ENCODE measurements around the gene ZBTB21.
"Not testable (repeated sequence)": the region's sequence is repeated elsewhere in the genome, so short reads cannot be mapped to it uniquely, and the experiment has no call there.

The ZBTB21 gene

DNA sequence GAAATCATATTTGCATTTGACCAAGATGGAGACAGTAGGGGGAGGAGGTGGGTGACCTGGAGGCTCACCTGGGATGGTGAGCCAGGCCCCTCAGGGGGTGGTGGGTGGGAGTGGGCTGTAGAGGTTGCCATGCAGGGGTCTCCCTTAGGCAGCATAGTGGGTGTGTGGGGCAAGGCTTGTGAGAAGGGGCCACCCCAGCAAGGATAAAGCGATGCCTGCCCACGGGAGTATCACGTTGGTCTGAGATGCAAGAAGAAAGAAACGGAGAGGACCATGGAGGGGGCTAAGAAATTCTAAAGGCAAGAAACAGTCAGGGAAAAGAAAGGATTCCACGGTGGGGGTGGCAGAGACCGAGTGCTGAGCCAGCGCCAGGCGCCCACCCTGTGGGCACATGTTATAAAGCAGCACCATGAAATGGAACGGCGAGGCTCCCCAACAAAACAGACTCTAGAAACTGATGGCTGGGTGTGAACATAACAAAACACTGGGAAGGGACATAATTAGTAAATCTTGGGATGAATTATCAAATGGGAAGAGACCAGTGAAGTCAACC lies 44.6 kb downstream of the ZBTB21 start:
- DNase-seq, result no peak

DNA sequence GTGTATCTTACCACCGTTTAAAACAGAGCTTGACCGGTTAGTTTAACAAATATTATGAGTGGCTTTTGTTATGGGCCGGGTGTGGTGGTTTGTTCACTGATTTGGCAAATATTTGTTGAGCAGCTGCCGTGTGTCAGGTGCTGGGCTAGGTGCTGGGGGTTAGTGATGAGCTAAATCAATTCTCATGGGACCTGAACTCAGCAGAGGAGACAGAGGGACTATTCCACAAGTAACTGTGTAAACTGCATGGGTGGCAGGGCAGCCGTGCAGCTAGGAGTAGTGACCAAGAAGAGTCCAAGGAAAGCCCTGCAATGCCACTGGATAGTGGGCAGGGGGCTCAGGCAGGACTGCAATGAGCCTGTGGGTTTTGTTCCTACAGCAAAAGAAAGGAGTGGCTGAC lies 45.1 kb downstream of the ZBTB21 start:
- DNase-seq, result no peak

DNA sequence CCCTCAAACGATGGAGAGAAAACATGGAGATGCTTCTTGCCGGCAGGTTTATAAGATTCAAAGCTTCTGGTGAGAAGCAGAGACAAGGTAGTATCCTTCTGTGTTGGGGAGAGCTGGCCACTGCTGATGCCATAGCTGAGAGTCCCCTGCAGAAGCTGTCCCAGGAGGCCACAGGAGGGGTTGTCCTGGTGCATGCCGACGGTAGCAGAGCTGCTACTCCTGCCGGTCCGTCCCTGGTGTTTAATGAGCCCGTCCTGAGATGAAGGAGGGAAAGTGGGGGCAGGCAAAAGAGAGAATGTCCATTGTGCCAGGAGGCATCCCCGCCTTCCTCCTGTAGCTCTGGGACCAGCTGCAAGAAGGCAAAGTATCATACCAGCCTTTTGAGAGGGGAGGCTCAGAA lies 46.0 kb downstream of the ZBTB21 start:
- DNase-seq, result no peak

DNA sequence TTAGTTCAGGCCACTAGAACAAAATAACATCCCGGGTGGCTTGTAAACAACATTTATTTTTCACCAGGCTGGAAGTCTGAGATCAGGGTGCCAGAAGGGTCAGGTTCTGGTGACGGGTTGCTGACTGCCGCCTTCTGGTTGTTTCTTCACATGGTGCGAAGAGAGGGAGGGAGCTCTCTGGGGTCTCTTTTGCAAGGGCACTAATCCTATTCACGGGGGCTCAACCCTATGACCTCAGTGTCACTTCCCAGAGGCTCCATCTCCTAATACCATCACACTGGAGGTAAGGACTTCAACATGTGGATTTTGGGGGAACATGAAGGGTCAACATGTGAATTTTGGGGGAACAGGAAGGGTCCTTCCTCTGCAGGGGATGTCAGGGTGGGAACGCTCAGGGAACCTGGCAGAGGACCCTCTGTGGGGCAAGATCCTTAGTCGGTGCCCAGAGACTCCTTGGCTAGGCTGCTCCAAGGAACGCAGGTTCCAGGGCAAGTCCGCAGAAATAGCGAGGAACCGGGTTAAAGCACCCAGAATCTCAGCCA lies 47.7 kb downstream of the ZBTB21 start:
- no peak for DNase-seq

DNA sequence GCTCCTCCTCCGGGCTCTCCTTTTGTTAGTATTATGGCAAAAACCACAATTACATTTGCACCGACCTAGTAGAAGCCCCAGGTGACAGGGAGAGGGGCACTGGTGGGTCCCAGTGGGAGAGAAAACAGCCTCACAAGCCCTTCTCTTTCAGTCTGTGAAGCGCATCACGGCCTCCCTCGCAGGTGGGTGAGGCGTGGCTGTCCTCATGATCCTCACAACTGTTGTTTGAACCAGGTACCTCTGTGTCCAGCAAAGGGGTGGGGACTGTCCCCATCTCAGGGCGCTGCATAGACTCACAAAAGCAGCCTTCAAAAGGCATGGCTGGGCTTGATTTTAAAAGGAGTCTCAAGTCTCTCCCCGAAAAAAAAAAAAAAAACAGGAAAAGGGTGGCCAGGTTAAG lies 48.4 kb downstream of the ZBTB21 start:
- DNase-seq, result no peak

DNA sequence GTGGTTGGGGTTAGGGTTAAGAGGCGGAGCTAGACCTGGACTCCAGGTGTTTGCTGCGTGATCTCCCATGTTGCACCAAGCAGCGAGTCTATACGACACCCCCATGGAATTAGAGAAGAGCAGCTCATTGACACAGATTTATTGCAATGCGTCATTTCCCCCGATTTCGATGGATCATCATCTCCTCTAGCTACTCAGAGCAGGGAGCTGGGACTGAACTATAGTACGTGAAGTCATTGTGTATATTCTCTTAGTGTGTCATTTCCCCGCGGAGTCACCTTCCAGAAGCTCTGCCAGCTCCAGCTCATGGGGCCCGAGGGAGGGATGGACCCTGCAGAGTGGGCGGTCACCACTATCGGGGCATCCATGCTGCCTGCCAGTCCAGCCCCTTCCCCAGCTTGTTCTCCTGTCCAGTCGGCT lies 48.9 kb downstream of the ZBTB21 start:
- DNase-seq, result no peak

DNA sequence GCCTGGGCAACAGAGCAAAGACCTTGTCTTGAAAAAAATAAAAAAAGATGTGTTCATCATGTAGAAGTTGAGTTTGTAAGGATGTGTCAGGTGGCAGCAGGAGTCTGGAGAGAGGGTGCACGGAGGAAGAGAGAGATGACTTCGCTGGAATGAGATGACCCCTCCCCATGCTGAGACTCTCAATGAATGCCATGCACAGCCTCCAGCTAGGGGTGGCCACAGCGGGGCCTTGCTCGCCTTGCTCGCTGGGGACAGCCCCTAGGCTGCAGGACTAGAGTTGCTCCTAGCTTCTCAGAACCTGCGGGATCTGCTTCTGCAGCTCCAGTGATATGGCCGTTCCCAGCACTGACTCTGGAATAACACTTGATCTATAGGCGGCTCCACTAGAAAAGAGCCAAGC lies 49.8 kb downstream of the ZBTB21 start:
- DNase-seq, result no peak

DNA sequence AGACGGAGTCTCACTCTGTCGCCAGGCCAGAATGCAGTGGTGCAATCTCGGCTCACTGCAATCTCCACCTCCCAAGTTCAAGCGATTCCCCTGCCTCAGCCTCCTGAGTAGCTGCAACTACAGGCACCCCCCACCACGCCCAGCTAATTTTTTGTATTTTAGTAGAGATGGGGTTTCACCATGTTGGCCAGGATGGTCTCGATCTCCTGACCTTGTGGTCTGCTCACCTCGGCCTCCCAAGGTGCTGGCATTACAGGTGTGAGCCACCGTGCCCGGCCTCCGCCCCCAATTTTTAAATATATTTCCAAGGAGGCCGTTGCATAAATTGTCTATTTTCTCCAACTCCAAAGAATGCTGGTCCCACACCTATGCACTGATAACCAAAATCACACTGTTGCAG lies 50.5 kb downstream of the ZBTB21 start:
- not testable (repeated sequence) for DNase-seq

DNA sequence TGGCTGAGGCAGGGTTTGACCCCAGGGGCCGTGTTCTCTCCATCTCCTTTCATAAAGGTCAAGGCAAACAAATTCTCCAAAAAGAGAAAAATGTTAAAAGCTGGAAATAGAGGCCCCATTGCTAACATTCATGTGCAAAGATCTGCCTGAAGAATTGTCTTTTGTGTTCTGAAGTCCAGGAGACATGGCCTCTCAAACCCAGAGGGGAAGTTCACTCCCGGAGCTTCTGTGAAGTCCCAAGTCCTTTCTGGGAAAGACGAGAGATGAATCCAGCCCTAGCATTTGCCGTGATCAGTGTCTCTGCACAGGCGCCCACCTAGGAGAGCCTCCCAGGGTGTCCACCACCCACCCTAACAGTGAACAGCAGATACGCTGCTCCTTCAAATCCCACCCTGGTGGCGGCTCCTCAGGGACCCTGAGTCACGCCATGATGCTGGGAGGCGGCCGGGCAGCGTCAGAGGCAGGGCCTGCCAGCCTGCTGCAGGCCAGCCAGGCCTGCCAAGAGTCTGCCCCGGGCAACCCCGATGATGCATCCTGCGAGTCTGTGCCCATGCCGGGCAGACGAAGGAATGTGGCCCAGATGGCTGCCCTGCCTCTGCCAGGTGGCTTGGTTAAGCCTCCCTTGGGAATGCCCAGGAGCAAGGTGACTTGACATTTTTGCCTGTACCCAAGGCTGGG lies 51.1 kb downstream of the ZBTB21 start:
- no peak for DNase-seq

DNA sequence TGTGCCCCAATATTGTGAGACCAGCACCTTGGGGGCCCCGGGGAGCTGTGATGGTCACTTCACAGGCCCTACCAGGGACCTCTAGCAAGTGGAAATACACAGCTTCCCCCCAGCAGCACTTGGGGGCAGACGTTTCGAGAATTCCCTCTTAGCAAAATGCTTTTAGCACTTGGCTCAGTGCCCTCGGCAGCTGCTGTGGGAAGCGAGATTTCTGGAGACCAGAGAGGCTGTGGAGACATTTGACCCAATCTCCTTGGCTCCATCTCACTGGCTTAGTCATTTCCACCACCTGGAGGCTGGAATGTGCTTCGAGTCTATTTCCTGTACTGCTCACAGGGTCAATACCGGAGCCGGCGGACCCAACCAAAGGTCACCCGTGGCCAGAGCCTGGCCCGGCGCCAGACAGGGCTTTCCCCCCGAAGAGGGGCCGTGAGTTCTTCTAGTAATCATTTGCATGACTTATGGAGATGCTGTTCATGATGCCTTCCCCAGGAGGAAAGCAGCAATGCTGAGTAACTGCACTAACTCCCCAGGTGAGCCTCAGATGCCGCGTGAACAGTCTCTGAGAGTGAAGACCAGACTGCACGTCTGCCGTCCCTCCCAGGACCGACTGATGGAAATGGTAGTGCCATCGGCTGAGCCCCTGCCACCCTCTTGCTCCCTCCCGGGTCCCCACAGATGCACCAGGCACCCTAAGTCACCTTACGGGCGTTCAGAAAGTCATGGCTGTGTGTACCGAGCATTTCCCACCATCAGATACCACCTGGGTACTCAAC lies 52.0 kb downstream of the ZBTB21 start:
- no peak for DNase-seq

DNA sequence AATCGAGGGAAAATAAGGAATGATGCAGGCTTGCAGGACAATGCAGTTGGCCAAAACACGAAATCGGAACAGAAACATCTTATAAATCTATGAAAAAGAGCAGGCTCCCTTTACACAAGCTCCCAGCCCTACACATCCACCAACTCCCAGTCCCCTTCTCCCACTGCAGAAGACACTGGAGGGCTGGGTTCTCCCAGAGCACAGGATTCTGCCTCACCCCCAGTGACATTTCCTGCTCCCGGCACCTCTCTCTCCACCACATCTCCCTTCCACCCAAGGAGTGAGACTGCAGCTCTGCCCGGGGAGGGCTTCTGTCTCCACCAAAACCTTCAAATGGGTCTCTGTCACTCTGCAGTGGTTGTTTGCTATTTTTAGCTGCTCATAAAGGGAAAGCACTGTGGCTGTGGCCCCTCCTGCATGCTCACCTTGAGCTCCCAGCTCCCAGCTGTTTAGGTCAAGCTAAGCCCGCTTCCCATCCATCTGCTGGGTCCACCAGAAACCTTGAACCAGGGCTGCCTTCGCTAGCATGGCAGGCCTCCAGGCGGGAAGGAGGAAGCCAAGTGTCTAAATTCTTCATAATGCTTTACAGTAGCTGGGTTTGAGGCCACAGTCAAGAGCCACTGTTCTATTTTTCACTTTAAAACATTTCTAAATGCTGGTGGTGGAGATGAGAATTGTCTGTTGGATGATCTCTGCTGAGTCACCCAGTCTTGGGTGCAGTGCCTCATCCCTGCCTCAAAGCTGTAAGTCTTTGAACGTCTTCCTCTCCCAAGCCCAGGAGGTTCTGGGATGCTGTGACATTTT lies 53.0 kb downstream of the ZBTB21 start:
- no peak for DNase-seq

DNA sequence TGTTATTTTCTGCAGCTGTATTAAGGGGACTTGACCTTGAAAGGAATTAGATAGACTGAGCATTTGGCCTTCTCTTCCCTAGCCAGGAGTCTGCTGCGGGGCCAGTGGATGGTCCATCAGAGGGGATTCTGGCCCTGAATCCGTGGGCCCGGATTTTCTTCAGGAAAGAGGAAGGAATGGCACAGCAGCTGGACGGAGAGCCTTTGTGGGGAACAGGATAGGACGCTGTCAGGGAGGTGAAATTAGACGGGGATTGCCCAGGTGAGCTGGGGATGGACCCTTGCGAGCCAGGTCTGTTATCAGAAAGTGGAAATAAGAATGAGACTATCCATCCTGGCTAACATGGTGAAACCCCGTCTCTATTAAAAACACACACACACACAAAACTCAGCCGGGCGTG lies 54.6 kb downstream of the ZBTB21 start:
- no peak for DNase-seq

DNA sequence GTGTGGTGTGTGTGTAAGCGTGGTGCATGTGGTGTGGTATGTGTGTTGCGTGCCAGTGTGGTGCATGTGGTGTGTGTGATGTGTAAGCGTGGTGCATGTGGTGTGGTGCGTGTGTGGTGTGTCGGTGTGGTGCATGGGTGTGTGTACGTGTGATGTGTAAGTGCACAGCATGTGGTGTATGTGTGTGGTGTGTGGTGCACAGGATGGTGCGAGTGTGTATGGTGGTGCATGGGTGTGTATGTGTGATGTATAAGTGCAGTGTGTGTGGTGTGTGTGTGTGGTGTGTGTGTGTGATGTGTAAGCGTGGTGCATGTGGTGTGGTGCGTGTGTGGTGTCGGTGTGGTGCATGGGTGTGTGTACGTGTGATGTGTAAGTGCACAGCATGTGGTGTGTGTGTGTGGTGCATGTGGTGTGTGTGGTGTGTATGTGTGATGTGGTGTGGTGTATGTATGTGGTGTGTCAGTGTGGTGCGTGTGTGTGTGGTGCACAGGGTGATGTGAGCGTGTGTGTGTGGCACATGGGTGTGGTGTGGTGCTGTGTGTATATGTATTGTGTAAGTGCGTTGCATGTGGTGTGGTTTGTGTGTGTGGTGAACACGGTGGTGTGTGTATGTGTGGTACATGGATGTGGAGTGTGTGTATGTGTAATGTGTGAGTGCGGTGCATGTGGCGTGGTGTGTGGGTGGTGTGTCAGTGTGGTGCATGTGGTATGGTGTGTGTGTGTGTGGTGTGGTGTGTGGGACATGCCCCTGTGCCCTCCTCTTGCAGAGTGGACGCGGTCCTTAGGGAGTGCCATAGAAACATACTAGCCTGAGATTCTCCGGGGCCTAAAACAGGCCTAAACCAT lies 55.3 kb downstream of the ZBTB21 start:
- DNase-seq, result no peak

DNA sequence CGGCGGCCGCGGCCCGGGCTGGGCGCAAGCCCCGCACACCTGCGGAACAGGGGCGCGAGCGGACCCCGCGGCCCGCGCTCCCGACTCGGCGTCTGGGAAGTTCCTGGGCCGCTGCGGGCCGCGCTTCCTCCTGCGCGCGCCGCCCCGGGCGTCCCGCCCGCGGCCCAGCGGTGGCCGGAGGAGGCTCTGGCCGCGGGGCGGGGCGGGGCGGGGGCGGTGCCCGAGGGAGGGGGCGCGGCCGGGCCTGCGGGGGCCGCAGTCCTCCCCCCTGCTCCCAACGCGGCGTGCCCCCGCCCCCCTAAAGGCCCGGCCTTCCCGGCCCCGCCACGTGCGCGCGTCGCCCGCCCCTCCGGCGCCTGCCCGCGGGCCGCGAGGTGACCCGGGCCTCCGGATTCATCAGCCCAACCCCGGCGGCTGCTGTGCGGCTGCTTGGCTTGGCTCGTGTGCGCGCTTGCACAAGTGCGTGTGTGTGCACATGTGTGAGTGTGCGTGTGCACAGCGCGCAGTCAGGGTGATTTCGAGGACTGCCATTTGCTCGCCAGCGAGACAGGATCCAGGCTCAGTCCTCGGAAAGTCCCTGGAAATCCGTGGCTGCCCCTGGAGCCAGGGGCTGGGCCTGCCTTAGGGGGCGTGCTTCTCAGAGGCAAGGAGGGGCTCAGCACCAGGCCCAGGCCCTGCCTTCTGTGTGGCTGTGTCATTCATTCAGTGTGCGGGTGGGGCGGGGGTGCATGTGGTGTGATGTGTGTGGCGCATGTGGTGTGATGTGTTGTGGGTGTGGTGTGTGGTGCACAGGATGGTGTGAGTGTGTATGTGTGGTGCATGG lies 56.1 kb downstream of the ZBTB21 start, which contains the start of gene C2CD2:
C2CD2 (minus strand) TSS at position 188 of the 823 bp plus-strand sequence. CDS start 370 bp downstream, outside the sequence.
- DNase-seq, result no peak

DNA sequence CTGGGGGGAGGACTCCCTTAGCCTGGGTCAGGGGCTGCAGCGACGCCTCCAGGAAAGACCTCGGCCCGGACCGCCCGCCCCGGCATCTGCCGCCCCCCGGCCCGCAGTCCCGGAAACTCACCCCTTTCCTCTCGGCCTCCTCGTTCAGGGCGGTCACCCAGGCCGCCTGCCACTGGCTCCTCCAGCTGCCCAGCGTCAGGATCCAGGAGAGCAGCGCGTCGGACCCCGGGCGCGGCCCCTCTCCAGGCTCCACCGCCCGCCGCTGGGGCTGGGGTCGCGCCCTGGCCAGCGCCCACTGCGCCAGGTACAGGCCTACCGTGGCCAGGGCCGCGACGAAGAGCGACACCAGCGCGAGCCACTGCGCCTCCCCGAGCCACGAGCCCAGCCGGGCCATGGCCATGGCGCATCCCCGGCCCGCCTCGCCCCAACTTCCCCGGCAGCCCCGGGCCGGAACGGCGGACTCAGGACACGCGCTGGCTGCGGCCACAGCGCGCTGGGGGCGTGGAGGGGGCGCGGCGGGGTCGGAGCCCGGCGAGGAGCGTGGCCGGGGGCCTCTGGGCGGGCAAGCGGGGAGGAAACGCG lies 56.8 kb downstream of the ZBTB21 start:
- no peak for DNase-seq

DNA sequence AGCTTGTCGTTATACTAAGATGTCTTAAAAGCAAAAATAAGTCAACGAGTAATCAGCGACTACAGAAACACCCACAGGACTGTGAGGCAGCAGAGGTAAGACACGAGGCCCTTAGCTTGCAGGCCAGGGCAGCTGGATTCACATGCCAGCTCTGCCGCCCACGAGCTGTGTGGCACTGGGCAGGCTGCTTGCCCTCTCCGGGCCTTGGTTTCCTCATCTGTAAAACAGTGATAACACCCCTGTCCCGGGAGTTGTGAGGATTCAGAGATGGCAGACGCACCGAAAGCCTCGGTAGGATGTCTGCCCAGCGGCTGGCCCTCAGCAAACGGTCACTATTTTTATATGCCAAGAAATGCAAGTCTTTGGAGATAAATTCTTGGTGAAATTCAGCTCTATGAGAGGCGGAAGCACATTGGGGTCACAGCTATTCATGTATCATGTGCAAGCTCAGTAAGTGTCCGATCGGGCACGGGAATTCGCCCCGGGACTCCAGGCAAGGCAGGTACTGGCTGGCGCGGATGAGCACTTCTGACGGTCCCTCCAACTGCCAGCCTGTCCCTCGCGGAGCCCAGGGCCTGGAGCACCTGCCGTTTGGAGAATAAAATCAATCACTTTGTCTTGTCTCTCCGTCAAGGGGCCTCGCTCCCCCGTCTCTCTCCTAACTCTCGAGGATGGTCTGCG lies 57.5 kb downstream of the ZBTB21 start:
- DNase-seq, result no peak

DNA sequence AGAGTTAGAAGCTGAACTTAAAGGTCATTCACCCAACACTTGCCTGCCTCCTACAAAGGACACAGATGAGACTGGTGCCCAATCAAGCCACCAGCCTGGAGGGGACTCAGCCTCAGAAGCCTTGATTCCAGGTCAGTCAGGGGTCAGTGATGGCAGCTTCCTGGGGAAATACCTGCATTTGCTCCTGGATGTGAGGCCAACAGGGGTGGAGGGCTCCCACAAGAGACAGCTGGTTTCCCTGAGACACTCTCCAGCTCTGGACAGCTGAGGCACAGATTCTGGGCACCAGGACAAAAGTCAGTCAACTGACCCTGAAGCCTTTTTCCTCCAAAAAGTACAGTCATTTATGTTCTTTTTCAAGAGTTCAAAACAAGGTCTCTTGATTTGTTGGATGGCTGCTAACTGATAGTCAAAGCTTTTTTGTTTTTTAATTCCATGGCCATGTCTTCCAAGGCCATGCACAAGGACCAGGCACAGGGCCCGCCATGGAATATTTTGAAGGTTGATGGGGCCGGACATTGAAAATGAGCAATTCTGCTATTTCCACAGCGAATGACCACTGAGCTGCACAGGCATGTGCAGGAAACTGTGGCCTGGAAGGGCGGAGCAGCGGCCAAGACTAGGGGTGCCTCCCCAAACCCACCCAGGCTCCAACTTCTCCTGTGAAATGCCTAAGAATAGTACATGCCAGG lies 58.1 kb downstream of the ZBTB21 start:
- no peak for DNase-seq

DNA sequence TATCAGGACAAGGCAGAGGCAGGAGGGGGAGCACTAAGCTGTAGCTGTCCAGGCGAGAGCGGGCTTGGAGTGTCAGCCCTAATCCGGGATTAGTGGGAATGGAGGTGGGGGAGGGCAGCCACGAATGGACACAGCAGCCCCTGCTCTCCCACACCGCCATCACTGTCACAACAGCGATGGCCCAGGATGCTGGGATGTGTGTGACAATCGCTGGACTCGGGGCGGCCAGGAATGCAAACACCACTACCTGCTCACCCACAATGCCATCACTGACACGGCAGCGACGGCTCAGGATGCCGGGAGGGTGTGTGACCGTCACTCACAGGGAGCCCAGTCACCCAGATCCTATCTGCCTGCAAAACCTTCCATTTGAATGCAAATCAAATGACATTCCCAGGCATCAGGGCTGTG lies 59.2 kb downstream of the ZBTB21 start:
- no peak for DNase-seq

DNA sequence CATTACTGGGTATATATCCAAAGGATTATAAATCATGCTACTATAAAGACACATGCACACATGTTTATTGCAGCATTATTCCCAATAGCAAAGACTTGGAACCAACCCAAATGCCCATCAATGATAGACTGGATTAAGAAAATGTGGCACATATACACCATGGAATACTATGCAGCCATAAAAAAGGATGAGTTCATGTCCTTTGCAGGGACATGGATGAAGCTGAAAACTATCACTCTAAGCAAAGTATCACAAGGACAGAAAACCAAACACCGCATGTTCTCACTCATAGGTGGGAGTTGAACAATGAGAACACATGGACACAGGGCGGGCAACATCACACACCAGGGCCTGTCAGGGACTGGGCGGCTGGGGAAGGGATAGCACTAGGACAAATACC lies 60.5 kb downstream of the ZBTB21 start:
- not testable (repeated sequence) for DNase-seq
